Parathyroid adenoma (tissue), 2 donors: ENCODE data around the gene CORO2A.

ENCODE experiments used
- H2AFZ ChIP-seq: fragments of 300-600 bp; sonication (generic); one replicate; pipeline ENCODE4 v1.7.0; 2017; ENCODE audit warnings: antibody characterized with exemption, mild to moderate bottlenecking
- H3K27ac ChIP-seq: fragments of 300-600 bp; sonication (generic); one replicate; pipeline ENCODE4 v1.7.0; 2017
- H3K27me3 ChIP-seq: fragments of 300-600 bp; sonication (generic); one replicate; pipeline ENCODE4 v1.7.0; 2017; ENCODE audit warnings: low read length; ENCODE audit not compliant: control insufficient read depth, insufficient read depth
- H3K36me3 ChIP-seq: fragments of 300-600 bp; sonication (generic); one replicate; pipeline ENCODE4 v1.7.0; 2017; ENCODE audit warnings: low read length; ENCODE audit not compliant: control insufficient read depth, insufficient read depth
- H3K4me1 ChIP-seq: fragments of 300-600 bp; sonication (generic); one replicate; pipeline ENCODE4 v1.7.0; 2017; ENCODE audit warnings: control low read depth
- H3K4me2 ChIP-seq: fragments of 300-600 bp; sonication (generic); one replicate; pipeline ENCODE4 v1.7.0; 2017; ENCODE audit warnings: low read length
- H3K4me3 ChIP-seq: fragments of 300-600 bp; sonication (generic); one replicate; pipeline ENCODE4 v1.7.0; 2017; ENCODE audit warnings: low read depth, low read length
- H3K79me2 ChIP-seq: fragments of 300-600 bp; sonication (generic); one replicate; pipeline ENCODE4 v1.7.0; 2017; ENCODE audit warnings: control low read depth
- H3K9ac ChIP-seq: fragments of 300-600 bp; sonication (generic); one replicate; pipeline ENCODE4 v1.7.0; 2017; ENCODE audit warnings: mild to moderate bottlenecking
- H3K9me3 ChIP-seq: fragments of 300-600 bp; sonication (generic); one replicate; pipeline ENCODE4 v1.7.0; 2017; ENCODE audit warnings: low read length; ENCODE audit not compliant: control insufficient read depth
- CTCF ChIP-seq: fragments of 300-600 bp; sonication (generic); IDR thresholded peaks from one replicate; pipeline ENCODE4 v1.7.0; 2017; ENCODE audit warnings: antibody characterized with exemption, mild to moderate bottlenecking
- donor health status: primary hyperparathyroidism.

CORO2A gene

GRCh38 chr9:98135938-98136337 is 56.5 kb downstream of the CORO2A start:
- Histone ChIP-seq H2AFZ (no peak overlapping the region), H3K27me3 (no peaks in the 10 kb centered on the region), H3K4me3 (no peak overlapping the region), H3K4me2 (no peak overlapping the region), H3K27ac (no peak overlapping the region), H3K79me2 (no peaks in the 10 kb centered on the region), H3K9ac (no peak overlapping the region), H3K36me3 (no peaks in the 10 kb centered on the region), H3K4me1 (no peaks in the 10 kb centered on the region), H3K9me3 (no peaks in the 10 kb centered on the region)
- no peak for TF ChIP-seq CTCF

- Histone ChIP-seq H3K36me3 (no peaks in the 10 kb centered on the region), H3K79me2 (no peaks in the 10 kb centered on the region), H3K4me3 (no peak overlapping the region), H2AFZ (no peak overlapping the region), H3K4me1 (no peaks in the 10 kb centered on the region), H3K9me3 (no peaks in the 10 kb centered on the region), H3K27me3 (no peaks in the 10 kb centered on the region), H3K27ac (no peak overlapping the region), H3K9ac (no peak overlapping the region), H3K4me2 (no peak overlapping the region)
- TF ChIP-seq CTCF: no peak
Observed at GRCh38 chr9:98135558-98135934, 56.9 kb downstream of the CORO2A start.

- no peak for TF ChIP-seq CTCF
Observed at GRCh38 chr9:98134702-98135557, 57.5 kb downstream of the CORO2A start.

GRCh38 chr9:98132806-98133631 is 59.4 kb downstream of the CORO2A start:
- Histone ChIP-seq H3K9ac (no peak overlapping the region), H2AFZ (no peak overlapping the region), H3K27ac (no peak overlapping the region), H3K9me3 (no peaks in the 10 kb centered on the region), H3K27me3 (no peaks in the 10 kb centered on the region), H3K79me2 (no peaks in the 10 kb centered on the region), H3K36me3 (no peaks in the 10 kb centered on the region), H3K4me2 (no peak overlapping the region), H3K4me1 (no peaks in the 10 kb centered on the region), H3K4me3 (no peak overlapping the region)
- TF ChIP-seq CTCF: no peak

More at GRCh38 chr9:98134702-98135557, 57.5 kb downstream of the CORO2A start:
- no peaks in the 10 kb centered on the region for H3K27me3 ChIP-seq
- H3K36me3 ChIP-seq: no peaks in the 10 kb centered on the region
- H3K4me1 ChIP-seq: no peaks in the 10 kb centered on the region
- H3K4me2 ChIP-seq: no peak overlapping the region
- no peak overlapping the region for H2AFZ ChIP-seq
- no peak overlapping the region for H3K9ac ChIP-seq
- H3K27ac ChIP-seq: no peak overlapping the region
- H3K4me3 ChIP-seq: no peak overlapping the region
- H3K79me2 ChIP-seq: no peaks in the 10 kb centered on the region
- no peaks in the 10 kb centered on the region for H3K9me3 ChIP-seq
